Neural cell (in vitro differentiated cells): Measurements from ENCODE around the gene SEMA7A.

Experiments used
- EP300 ChIP-seq: fragments of 450-650 bp; conservative IDR thresholded peaks from 2 replicates; pipeline ENCODE4 v1.6.1; 2014; ENCODE audit warnings: antibody characterized with exemption, mild to moderate bottlenecking, moderate library complexity; ENCODE audit not compliant: poor library complexity, severe bottlenecking
- EZH2 ChIP-seq: fragments of 200-600, 300-800 bp; shearing (Covaris generic), sonication (generic); IDR thresholded peaks from 2 replicates; pipeline ENCODE4 v1.6.1; 2014; ENCODE audit warnings: antibody characterized with exemption, low read length, borderline replicate concordance, mild to moderate bottlenecking; ENCODE audit not compliant: insufficient read depth, poor library complexity, severe bottlenecking
- POLR2AphosphoS5 ChIP-seq: IDR thresholded peaks from 2 replicates; pipeline ENCODE4 v1.6.1; 2012
- TF ChIP-seq, protein P1 (sequence below): fragments of 450-650 bp; IDR thresholded peaks from 2 replicates; pipeline ENCODE4 v1.5.1; 2014; ENCODE audit warnings: antibody characterized with exemption, mild to moderate bottlenecking, moderate library complexity; ENCODE audit not compliant: poor library complexity, severe bottlenecking

DNA sequence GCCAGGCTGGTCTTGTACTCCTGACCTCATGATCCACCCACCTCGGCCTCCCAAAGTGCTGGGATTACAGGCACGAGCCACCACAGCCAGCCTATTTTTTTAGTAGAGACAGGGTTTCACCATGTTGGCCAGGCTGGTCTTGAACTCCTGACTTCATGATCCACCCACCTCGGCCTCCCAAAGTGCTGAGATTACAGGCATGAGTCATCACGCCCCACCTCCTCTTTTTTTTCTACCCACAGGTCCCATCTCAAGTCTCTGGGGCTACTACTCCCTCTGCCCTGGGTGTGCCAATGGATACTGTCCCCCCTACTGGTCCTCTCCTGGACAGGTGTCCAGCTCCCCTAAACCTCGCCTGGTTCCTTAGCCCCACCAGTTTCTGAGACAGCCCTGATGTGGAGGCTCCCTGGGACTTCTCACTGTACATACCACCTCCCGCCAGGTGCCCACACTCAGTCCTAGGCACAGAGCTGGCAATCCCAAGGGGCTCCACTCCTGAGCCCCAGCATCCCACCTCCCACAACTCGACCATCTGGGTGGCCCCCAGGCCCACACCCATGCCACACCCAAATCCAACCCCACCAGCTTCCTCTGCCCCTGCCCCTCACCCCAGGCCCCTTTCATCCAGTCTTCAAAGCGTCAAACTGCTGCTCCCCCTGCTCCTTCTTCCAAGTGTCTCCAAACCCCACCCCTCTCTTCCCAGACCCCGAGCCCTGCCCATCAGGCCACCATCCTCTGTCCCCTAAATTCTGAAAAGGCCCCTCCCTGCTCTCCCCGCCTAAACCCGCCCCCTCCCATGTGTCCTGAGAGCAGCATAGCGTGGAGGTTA, 53.2 kb downstream of the SEMA7A start:
- TF ChIP-seq, protein P1, sequence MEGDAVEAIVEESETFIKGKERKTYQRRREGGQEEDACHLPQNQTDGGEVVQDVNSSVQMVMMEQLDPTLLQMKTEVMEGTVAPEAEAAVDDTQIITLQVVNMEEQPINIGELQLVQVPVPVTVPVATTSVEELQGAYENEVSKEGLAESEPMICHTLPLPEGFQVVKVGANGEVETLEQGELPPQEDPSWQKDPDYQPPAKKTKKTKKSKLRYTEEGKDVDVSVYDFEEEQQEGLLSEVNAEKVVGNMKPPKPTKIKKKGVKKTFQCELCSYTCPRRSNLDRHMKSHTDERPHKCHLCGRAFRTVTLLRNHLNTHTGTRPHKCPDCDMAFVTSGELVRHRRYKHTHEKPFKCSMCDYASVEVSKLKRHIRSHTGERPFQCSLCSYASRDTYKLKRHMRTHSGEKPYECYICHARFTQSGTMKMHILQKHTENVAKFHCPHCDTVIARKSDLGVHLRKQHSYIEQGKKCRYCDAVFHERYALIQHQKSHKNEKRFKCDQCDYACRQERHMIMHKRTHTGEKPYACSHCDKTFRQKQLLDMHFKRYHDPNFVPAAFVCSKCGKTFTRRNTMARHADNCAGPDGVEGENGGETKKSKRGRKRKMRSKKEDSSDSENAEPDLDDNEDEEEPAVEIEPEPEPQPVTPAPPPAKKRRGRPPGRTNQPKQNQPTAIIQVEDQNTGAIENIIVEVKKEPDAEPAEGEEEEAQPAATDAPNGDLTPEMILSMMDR: no peak
- TF ChIP-seq EZH2 (no peak), POLR2AphosphoS5 (no peak), EP300 (no peak)
